ENCODE data around the gene ARHGAP22. TPM values are rescaled to one million over a fixed set of nuclear protein-coding genes. Genes with fewer than 3 reads are reported as not detected.
"Not testable (repeated sequence)": the region's sequence is repeated elsewhere in the genome, so short reads cannot be mapped to it uniquely, and the experiment has no call there.

The ARHGAP22 gene
- total RNA-seq, 2 donors from 2014 or later: 4.4 to 8.6 TPM

DNA sequence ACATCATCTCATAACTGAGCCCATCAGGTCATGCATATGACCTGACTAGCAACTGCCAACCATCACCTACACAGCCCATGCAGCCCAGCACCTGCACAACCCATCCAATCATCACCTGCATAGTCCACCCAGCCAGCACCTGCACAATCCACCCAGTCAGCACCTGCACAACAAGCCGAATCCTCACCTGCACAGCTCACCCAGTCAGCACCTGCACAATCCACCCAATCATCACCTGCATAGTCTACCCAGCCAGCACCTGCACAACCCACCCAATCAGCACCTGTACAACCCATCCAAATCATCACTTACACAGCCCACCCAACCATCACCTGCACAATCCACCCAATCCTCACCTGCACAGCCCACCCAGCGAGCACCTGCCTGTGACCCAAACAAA is 46.4 kb upstream of the ARHGAP22 start:
- WGBS: 57% methylated on average over 2 of the region's 2 CpGs
- intact Hi-C loops (cut with DNase I): no loop called here
- no peak for DNase-seq (ENCODE audit: low spot score)
- TF ChIP-seq POLR2AphosphoS5 (IDR thresholded peaks at IDR 0.05) (no peak), POLR2A (IDR thresholded peaks at IDR 0.05) (no peak)
- TF ChIP-seq, protein P1, sequence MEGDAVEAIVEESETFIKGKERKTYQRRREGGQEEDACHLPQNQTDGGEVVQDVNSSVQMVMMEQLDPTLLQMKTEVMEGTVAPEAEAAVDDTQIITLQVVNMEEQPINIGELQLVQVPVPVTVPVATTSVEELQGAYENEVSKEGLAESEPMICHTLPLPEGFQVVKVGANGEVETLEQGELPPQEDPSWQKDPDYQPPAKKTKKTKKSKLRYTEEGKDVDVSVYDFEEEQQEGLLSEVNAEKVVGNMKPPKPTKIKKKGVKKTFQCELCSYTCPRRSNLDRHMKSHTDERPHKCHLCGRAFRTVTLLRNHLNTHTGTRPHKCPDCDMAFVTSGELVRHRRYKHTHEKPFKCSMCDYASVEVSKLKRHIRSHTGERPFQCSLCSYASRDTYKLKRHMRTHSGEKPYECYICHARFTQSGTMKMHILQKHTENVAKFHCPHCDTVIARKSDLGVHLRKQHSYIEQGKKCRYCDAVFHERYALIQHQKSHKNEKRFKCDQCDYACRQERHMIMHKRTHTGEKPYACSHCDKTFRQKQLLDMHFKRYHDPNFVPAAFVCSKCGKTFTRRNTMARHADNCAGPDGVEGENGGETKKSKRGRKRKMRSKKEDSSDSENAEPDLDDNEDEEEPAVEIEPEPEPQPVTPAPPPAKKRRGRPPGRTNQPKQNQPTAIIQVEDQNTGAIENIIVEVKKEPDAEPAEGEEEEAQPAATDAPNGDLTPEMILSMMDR (IDR thresholded peaks at IDR 0.05): no peak
- Histone ChIP-seq H3K4me3 (no peak overlapping the region), H3K36me3 (no peaks in the 10 kb centered on the region), H3K4me1 (replicated peaks) (peaks cover 6% of the 10 kb centered on the region), H3K27ac (no peak overlapping the region), H3K27me3 (replicated peaks; ENCODE audit: insufficient read depth) (no peaks in the 10 kb centered on the region), H3K9me3 (no peaks in the 10 kb centered on the region)

DNA sequence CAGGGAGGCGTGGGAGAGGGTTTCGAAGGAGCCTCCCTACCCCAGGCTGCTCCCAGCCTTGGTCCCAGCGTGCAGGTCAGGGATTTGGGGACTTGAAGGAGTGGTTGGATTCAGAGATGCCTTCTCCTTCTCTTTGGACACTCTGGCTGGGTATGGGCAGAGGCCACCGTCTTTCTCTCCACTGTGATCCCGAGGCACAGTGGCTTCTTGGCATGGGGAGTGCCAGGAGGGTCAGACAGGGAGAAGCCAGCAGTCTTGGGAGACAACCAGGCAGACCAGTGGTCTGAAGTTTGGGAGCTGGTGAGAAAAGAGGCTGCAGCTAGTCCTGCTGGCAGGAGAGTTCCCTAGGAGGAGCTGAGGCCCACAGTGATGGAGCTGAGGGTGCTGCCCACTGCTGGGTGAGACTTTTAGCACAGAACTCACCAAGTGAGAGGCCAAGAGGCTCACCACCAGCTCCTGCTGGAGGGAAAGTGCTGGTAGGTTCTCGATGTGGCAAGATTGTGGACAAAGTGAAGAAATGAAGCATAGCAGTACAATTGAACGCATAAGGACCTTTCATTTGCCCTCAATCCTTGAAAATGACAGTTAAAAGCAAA is 44.6 kb upstream of the ARHGAP22 start:
- no peaks in the 10 kb centered on the region for H3K27me3 ChIP-seq (replicated peaks; ENCODE audit: insufficient read depth)
- no peak overlapping the region for H3K27ac ChIP-seq
- no peak overlapping the region for H3K4me3 ChIP-seq
- no peaks in the 10 kb centered on the region for H3K9me3 ChIP-seq
- intact Hi-C loops (cut with DNase I): no loop called here
- H3K4me1 ChIP-seq (replicated peaks): no peaks in the 10 kb centered on the region
- no peak for DNase-seq (ENCODE audit: low spot score)
- H3K36me3 ChIP-seq: no peaks in the 10 kb centered on the region
- 83% methylated on average over 7 of the region's 7 CpGs for WGBS
- TF ChIP-seq POLR2A (IDR thresholded peaks at IDR 0.05): no peak
- TF ChIP-seq, protein P1 (IDR thresholded peaks at IDR 0.05): no peak
- TF ChIP-seq POLR2AphosphoS5 (IDR thresholded peaks at IDR 0.05): no peak

- Histone ChIP-seq H3K9me3 (no peaks in the 10 kb centered on the region), H3K36me3 (no peaks in the 10 kb centered on the region), H3K4me3 (no peak overlapping the region), H3K4me1 (replicated peaks) (no peaks in the 10 kb centered on the region), H3K27me3 (replicated peaks; ENCODE audit: insufficient read depth) (no peaks in the 10 kb centered on the region), H3K27ac (no peak overlapping the region)
- DNase-seq (ENCODE audit: low spot score): no peak
- WGBS: 68% methylated on average over 12 of the region's 12 CpGs
- intact Hi-C loops (cut with DNase I): no loop called here
- TF ChIP-seq, protein P1 (IDR thresholded peaks at IDR 0.05): no peak
- no peak for TF ChIP-seq POLR2A (IDR thresholded peaks at IDR 0.05)
- TF ChIP-seq POLR2AphosphoS5 (IDR thresholded peaks at IDR 0.05): no peak
These were observed 43.5 kb upstream of the ARHGAP22 start for GRCh38 chr10:48648172-48648942.

GRCh38 chr10:48647073-48647472 is 42.2 kb upstream of the ARHGAP22 start:
- DNase-seq (ENCODE audit: low spot score); intact Hi-C loops (cut with DNase I); H3K4me1 ChIP-seq (replicated peaks); H3K4me3 ChIP-seq; H3K36me3 ChIP-seq; H3K27me3 ChIP-seq (replicated peaks; ENCODE audit: insufficient read depth); H3K9me3 ChIP-seq; H3K27ac ChIP-seq: not testable (repeated sequence)
- WGBS: 95% methylated on average over 7 of the region's 7 CpGs

- no peaks in the 10 kb centered on the region for H3K27me3 ChIP-seq (replicated peaks; ENCODE audit: insufficient read depth)
- H3K4me1 ChIP-seq (replicated peaks): no peaks in the 10 kb centered on the region
- H3K9me3 ChIP-seq: no peaks in the 10 kb centered on the region
- WGBS: 42% methylated on average over 1 of the region's 1 CpG
- no peak overlapping the region for H3K27ac ChIP-seq
- no peak for DNase-seq (ENCODE audit: low spot score)
- H3K4me3 ChIP-seq: no peak overlapping the region
- intact Hi-C loops (cut with DNase I): no loop called here
- no peaks in the 10 kb centered on the region for H3K36me3 ChIP-seq
- TF ChIP-seq POLR2A (IDR thresholded peaks at IDR 0.05) (no peak), POLR2AphosphoS5 (IDR thresholded peaks at IDR 0.05) (no peak)
- TF ChIP-seq, protein P1 (IDR thresholded peaks at IDR 0.05): no peak
These were observed 40.7 kb upstream of the ARHGAP22 start for GRCh38 chr10:48645600-48645999.

DNA sequence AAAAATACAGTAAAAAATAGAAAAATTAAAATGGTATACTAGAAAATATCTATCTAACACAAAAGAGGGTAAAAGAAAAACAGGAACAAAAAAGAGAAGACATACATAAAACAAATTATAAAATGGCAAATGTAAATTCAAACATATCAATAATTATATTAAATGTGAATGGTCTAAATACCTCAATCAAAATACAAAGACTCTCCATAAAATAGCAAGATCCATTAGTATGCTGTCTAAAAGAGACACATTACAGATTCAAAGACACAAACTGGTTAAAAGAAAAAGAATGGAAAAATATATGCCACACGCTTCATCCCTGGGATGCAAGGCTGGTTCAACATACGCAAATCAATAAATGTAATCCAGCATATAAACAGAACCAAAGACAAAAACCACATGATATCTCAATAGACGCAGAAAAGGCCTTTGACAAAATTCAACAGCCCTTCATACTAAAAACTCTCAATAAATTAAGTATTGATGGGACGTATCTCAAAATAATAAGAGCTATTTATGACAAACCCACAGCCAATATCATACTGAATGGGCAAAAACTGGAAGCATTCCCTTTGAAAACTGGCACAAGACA is 36.3 kb upstream of the ARHGAP22 start:
- H3K36me3 ChIP-seq; DNase-seq (ENCODE audit: low spot score); H3K4me1 ChIP-seq (replicated peaks); H3K27ac ChIP-seq; H3K4me3 ChIP-seq; H3K9me3 ChIP-seq; intact Hi-C loops (cut with DNase I); H3K27me3 ChIP-seq (replicated peaks; ENCODE audit: insufficient read depth): not testable (repeated sequence)
- WGBS: 93% methylated on average over 4 of the region's 4 CpGs
